GM21619 (cell line): ENCODE data around the gene SH3TC1.

Experiments
- ATAC-seq: cut with Tn5 transposase; IDR thresholded peaks from one replicate; pipeline ENCODE4 v1.9.1; 2021; ENCODE audit not compliant: unreplicated experiment

SH3TC1 gene

DNA sequence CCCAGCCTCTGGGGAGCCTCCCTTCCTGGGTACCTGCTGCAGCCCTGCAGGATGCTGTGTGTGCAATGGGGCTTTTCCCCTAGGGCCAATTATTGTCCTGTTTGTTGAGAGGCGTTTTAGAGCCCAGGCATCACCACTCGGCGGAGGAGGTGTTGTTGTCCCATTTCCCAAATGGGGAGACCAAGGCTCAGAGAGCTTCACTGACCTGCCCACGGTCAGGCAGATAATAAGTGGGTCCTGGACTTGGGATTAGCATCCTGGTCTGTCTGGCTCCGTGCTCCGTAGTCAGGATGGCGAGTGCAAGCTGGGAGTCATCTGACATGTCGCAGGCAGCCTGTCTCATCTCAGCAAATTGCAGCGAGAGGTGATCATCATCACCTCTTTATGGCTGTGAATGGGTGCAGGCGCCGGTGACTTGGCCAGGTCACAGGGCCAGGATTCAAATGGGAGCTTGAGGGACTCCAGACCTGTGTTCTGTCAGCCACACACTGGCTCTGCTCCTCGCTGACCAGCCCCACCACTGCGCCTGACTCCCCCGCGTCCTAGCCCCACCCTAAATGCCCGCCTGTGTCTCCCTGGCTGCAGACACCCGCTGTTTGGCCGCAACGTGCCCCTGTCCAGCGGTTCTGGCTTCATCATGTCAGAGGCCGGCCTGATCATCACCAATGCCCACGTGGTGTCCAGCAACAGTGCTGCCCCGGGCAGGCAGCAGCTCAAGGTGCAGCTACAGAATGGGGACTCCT, 87.1 kb downstream of the SH3TC1 start:
- no peak for ATAC-seq

DNA sequence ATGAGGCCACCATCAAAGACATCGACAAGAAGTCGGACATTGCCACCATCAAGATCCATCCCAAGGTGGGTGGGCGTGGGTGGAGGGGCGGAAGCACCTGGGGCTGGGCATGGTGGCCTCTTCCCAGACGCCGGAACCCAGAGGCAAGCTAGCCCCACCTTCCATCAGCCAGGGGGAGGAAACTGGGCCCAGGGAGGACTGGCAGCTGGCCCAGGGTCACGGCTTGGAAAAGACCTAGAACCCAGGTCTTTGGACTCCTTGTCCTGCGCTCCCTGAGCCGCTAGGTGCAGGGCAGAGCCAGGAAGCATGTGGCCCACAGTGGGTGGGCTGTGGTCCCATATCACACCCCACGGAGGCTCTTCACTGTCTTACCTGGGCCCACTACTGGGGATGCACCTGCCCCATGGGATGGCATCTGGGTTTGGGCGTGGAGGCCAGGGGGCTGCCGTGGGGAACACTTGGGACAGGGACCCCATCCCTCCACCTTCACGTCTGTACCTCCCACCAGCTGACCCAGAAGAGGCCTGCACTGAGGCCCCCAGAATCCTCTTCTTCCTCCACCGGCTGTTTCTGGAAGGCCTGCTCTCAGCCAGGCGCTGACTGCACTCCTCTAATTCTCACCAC, 87.7 kb downstream of the SH3TC1 start:
- no peak for ATAC-seq

DNA sequence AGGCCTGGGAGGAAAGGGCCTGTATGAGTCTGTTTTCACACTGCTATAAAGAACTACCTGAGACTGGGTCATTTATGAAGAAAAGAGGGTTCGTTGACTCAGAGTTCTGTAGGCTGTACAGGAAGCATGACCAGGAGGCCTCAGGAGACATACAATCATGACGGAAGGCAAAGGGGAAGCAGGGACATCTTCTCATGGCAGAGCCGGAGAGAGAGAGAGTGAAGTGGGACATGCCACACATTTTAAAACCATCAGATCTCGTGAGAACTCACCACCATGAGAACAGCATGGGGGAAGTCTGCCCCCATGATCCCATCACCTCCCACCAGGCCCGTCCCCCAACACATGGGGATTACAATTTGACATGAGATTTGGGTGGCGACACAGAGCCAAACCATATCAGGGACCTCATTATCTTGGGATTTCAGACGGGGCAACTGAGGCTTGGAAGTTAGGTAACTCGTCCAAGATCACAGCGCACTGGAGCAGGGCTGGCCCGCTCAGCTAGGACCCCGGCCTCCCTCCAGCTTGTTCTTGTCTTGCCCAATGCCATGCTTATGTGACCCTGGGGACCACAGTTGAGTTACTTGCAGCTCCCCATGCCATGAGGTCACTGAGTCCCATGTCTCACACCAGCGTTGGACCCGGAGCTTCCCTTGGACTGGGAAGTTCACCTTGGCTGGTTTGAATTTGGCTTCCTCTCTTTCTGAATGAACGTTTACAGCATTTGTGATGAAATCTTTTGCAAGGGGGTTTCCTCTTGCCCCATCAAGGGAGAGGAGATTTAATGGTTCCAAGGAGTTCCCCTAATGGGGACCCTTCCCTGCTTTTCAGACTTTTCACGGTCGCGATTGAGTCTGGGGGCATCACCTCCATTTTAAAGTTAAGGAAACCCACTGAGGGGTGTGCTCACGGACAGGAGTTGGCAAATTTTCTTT, 88.5 kb downstream of the SH3TC1 start:
- ATAC-seq, result no peak

DNA sequence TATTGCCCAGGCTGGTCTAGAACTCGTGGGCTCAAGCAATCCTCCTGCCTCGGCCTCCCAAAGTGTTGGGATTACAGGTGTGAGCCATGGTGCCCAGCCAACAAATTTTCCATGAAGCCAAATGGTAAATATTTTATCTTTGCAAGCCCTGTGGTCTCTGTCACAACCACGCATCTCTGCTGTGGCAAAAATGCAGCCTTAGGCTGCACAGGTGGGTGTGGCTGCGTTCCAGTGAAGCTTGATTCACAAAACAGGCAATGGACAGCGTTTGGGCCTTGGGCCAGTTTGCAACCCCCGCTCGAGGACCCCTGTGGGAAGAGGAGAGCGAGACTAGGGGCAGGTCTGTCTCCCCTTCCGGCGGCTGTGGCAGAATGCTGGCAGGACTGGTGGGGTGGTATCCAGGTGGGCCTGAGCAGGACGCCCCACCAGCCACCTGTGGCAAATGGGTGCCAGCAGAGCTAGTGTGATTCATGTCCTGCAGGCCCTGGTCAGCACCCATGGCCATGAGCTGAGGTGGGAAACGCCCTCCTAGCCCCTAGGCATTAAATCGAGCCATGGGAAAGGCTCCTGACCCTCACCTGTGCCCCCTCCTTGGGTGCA, 90.2 kb downstream of the SH3TC1 start:
- no peak for ATAC-seq

DNA sequence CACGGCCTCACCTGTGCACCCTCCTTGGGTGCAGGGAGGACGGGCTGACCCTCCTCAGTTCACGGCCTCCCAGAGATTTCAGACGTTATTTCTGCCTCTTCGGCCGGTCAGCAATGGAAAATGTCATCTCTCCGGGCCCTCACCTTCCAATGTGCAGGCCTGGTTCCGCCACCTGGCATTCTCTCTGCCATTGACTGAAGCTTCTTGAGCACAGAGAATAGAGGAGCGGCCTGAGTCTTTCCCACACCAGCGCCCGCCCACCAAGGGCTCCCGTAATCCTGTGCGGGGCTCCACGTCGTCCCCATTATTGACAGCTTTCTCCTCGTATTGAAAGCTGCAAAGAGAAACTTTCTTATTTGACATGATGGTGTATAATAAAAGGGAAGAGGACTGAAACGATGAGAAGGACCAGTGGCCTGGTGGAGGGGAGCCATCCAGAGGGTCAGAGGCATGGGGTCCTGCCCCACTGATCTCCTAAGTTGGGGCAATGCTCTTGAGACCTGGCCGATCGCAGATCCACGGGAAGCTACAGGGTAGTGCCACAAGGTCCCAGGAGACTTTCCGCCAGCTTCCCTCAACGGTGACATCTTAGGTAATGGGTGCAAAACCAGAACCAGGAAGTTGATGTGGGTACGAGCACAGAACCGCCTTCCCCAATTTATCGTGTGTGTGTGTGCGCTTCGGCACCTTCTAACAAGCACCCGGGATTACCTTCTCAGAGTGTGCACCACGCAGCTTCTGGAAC, 91.0 kb downstream of the SH3TC1 start:
- no peak for ATAC-seq

DNA sequence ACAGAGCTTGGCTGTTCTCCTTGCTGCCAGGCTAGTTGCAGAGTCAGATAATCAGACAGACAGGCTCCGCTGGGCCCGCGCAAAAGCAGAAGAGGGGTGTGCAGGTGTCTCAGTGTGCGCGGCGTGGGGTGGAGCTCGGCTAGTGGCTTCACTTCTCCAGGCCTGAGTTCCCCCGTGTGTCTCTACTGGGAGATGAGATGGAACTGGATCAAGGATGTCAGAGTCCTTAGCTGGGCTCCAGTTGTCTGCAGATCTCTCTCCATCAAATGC, 91.5 kb downstream of the SH3TC1 start:
- no peak for ATAC-seq
